Breast epithelium (tissue), 3 donors: ENCODE data around the gene NOL8.

Source experiments
- POLR2A ChIP-seq: fragments of 450-650 bp; IDR thresholded peaks from one replicate; pipeline ENCODE4 v1.6.1; 2016; ENCODE audit warnings: antibody characterized with exemption, mild to moderate bottlenecking, moderate library complexity
- POLR2AphosphoS5 ChIP-seq, 3 donors: sonication (generic); formaldehyde crosslinking; IDR thresholded peaks; one replicate each; pipeline ENCODE4 v1.6.1; 2017; ENCODE audit warnings: antibody characterized with exemption in 3 of 3
- TF ChIP-seq, protein P1 (sequence below), 3 donors: fragments of 450-650 bp; IDR thresholded peaks; one replicate each; pipeline ENCODE4 v1.5.1; 2016 to 2017; ENCODE audit warnings: antibody characterized with exemption in 3 of 3, mild to moderate bottlenecking in 3 of 3, moderate library complexity in 3 of 3

DNA sequence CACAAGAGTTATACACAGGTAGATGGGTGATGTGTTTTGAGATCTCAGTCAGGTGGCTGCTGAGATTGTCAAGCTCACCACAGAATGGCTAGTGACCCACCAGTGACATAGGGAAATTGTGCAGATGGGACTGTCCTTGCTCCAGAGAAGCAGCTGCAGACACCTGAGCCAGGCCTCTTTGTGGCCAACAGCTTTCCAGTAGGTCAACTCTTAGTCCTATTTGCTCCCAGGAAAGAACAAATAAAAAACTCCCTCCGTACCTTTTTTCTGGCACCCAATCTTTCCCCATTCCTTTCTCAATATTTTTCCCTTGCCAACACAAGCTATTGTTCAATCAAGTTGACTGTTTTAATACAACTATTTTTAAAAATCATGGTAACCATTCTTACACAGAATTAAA, 45.8 kb downstream of the NOL8 start:
- TF ChIP-seq, protein P1, sequence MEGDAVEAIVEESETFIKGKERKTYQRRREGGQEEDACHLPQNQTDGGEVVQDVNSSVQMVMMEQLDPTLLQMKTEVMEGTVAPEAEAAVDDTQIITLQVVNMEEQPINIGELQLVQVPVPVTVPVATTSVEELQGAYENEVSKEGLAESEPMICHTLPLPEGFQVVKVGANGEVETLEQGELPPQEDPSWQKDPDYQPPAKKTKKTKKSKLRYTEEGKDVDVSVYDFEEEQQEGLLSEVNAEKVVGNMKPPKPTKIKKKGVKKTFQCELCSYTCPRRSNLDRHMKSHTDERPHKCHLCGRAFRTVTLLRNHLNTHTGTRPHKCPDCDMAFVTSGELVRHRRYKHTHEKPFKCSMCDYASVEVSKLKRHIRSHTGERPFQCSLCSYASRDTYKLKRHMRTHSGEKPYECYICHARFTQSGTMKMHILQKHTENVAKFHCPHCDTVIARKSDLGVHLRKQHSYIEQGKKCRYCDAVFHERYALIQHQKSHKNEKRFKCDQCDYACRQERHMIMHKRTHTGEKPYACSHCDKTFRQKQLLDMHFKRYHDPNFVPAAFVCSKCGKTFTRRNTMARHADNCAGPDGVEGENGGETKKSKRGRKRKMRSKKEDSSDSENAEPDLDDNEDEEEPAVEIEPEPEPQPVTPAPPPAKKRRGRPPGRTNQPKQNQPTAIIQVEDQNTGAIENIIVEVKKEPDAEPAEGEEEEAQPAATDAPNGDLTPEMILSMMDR (IDR thresholded peaks at IDR 0.05), result no peak
- TF ChIP-seq POLR2A (no peak), POLR2AphosphoS5 (IDR thresholded peaks at IDR 0.05) (no peak)
